Raji (cell line): Measurements from ENCODE around the gene CYP2J2.

Source experiments
- POLR2A ChIP-seq: IDR thresholded peaks from 2 replicates; pipeline ENCODE4 v1.6.1; 2011; ENCODE audit warnings: low read depth, low read length, control low read depth; ENCODE audit not compliant: insufficient read depth

CYP2J2 gene

GRCh38 chr1:59885160-59885832 lies 41.3 kb downstream of the CYP2J2 start:
- no peak for TF ChIP-seq POLR2A

- no peak for TF ChIP-seq POLR2A
Measured at GRCh38 chr1:59880735-59881134, 45.8 kb downstream of the CYP2J2 start.

GRCh38 chr1:59879996-59880505 lies 46.5 kb downstream of the CYP2J2 start:
- TF ChIP-seq POLR2A: no peak

- TF ChIP-seq POLR2A: no peak
Measured at GRCh38 chr1:59879574-59879973, 47.0 kb downstream of the CYP2J2 start.

GRCh38 chr1:59878370-59878769 lies 48.2 kb downstream of the CYP2J2 start:
- no peak for TF ChIP-seq POLR2A

- no peak for TF ChIP-seq POLR2A
Measured at GRCh38 chr1:59877108-59877682, 49.4 kb downstream of the CYP2J2 start.

- no peak for TF ChIP-seq POLR2A
Measured at GRCh38 chr1:59871746-59872145, 54.8 kb downstream of the CYP2J2 start.

- no peak for TF ChIP-seq POLR2A
Measured at GRCh38 chr1:59866462-59866861, 60.1 kb downstream of the CYP2J2 start.

- no peak for TF ChIP-seq POLR2A
Measured at GRCh38 chr1:59857679-59858354, 68.8 kb downstream of the CYP2J2 start.

- no peak for TF ChIP-seq POLR2A
Measured at GRCh38 chr1:59856725-59857338, 69.7 kb downstream of the CYP2J2 start.

GRCh38 chr1:59852117-59852516 lies 74.5 kb downstream of the CYP2J2 start:
- no peak for TF ChIP-seq POLR2A

GRCh38 chr1:59846895-59847282 lies 79.7 kb downstream of the CYP2J2 start:
- no peak for TF ChIP-seq POLR2A

- no peak for TF ChIP-seq POLR2A
Measured at GRCh38 chr1:59846209-59846894, 80.2 kb downstream of the CYP2J2 start.

GRCh38 chr1:59845091-59845490 lies 81.5 kb downstream of the CYP2J2 start:
- no peak for TF ChIP-seq POLR2A
